Mesendoderm (in vitro differentiated cells): ENCODE measurements around the gene USP4.
"Not testable (repeated sequence)": the region's sequence is repeated elsewhere in the genome, so short reads cannot be mapped to it uniquely, and the experiment has no call there.

Source experiments
- DNase-seq: peaks from one replicate; pipeline ENCODE4 v3.0.0; 2013
- H2AK5ac ChIP-seq: 2 replicates; pipeline ENCODE4 v1.6.1; 2013; ENCODE audit warnings: low read length, inconsistent platforms
- H2BK120ac ChIP-seq: 2 replicates; pipeline ENCODE4 v1.6.1; 2013; ENCODE audit warnings: low read depth, mild to moderate bottlenecking, low read length, moderate library complexity, mixed read lengths
- H2BK15ac ChIP-seq: replicated peaks from 2 replicates; pipeline ENCODE4 v1.6.1; 2013; ENCODE audit warnings: low read depth, mild to moderate bottlenecking, moderate library complexity
- H2BK5ac ChIP-seq: 2 replicates; pipeline ENCODE4 v1.6.1; 2013; ENCODE audit warnings: low read length, inconsistent platforms
- H3K18ac ChIP-seq: 2 replicates; pipeline ENCODE4 v1.6.1; 2013; ENCODE audit warnings: mild to moderate bottlenecking, low read length, mixed read lengths
- H3K23ac ChIP-seq: one replicate; pipeline ENCODE4 v1.6.1; 2013; ENCODE audit warnings: low read length
- H3K27ac ChIP-seq: 2 replicates; pipeline ENCODE4 v1.5.1; 2013; ENCODE audit warnings: low read depth, mild to moderate bottlenecking, inconsistent platforms, low read length, moderate library complexity
- H3K27me3 ChIP-seq: 2 replicates; pipeline ENCODE4 v1.6.1; 2013; ENCODE audit warnings: low read length, control low read depth, mild to moderate bottlenecking, inconsistent platforms; ENCODE audit not compliant: insufficient read depth, poor library complexity
- H3K36me3 ChIP-seq: 2 replicates; pipeline ENCODE4 v1.6.1; 2013; ENCODE audit warnings: low read length, inconsistent platforms; ENCODE audit not compliant: control insufficient read depth, insufficient read depth
- H3K4ac ChIP-seq: one replicate; pipeline ENCODE4 v1.6.1; 2013; ENCODE audit warnings: low read depth, mild to moderate bottlenecking, low read length, moderate library complexity
- H3K4me1 ChIP-seq: 2 replicates; pipeline ENCODE4 v1.6.1; 2013; ENCODE audit warnings: low read depth, low read length, inconsistent platforms; ENCODE audit not compliant: control insufficient read depth
- H3K4me2 ChIP-seq: 2 replicates; pipeline ENCODE4 v1.6.1; 2013; ENCODE audit warnings: low read length
- H3K4me3 ChIP-seq: 2 replicates; pipeline ENCODE4 v1.5.1; 2013; ENCODE audit warnings: mild to moderate bottlenecking, low read length
- H3K56ac ChIP-seq: one replicate; pipeline ENCODE4 v1.6.1; 2013; ENCODE audit warnings: low read length
- H3K79me1 ChIP-seq: 2 replicates; pipeline ENCODE4 v1.6.1; 2013; ENCODE audit warnings: low read length, inconsistent platforms
- H3K79me2 ChIP-seq: 2 replicates; pipeline ENCODE4 v1.6.1; 2013; ENCODE audit warnings: mild to moderate bottlenecking, low read length; ENCODE audit not compliant: control insufficient read depth, insufficient read depth
- H3K9ac ChIP-seq: 2 replicates; pipeline ENCODE4 v1.6.1; 2013; ENCODE audit warnings: low read length, inconsistent platforms
- H4K5ac ChIP-seq: one replicate; pipeline ENCODE4 v1.6.1; 2013; ENCODE audit warnings: low read length
- H4K8ac ChIP-seq: one replicate; pipeline ENCODE4 v1.6.1; 2013; ENCODE audit warnings: low read depth, mild to moderate bottlenecking, control low read depth, low read length, moderate library complexity
- WGBS: extraction: QIAGEN DNeasy Blood & Tissue Kit; methylation state at CpG from one replicate; pipeline ENCODE4 v1.1.7; 2013; ENCODE audit warnings: low lambda C conversion rate, missing lambda C conversion rate; ENCODE audit not compliant: insufficient coverage; ENCODE audit errors: extremely low coverage; 5-methylcytosine and 5-hydroxymethylcytosine counted together

The USP4 gene

DNA sequence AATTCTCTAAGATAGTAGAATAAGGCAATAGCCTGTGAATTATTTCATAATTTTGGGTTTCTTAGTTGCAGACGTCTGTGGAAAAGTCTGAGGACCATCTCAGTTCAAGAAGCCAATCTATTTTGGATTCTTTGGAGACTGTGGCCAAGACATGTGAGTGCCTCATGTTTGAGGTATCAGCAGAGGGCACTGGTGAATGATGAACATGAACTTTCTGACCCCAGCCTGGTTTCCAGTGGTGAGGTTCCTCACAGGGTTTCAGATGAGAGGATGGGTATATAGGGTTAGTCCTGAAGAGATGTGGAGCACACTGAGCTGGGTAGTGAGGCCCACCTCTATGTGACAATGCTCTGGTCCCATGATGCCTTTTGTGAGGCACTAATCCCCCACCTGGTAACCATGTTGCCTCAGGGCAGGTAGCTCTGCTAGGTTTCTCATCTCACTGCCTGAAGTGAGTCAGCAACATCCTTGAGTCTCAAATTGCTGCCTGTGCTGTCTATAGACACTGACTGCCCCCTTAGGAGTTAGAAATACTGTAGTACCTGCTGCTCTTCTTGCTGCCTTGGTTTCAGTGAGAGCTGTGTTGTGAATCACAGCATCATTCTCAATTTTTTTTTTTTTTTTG is 95.2 kb downstream of the USP4 start:
- no peak overlapping the region for H3K27ac ChIP-seq
- no peak overlapping the region for H2BK5ac ChIP-seq

GRCh38 chr3:49240091-49240490 is 99.8 kb downstream of the USP4 start:
- not testable (repeated sequence) for H3K56ac ChIP-seq, H3K23ac ChIP-seq, H3K18ac ChIP-seq, H3K4me2 ChIP-seq, DNase-seq, H2BK15ac ChIP-seq, H3K9ac ChIP-seq, H2AK5ac ChIP-seq, H3K4me1 ChIP-seq, H3K79me2 ChIP-seq, H4K8ac ChIP-seq, H3K4ac ChIP-seq, H3K27ac ChIP-seq, H4K5ac ChIP-seq, H2BK5ac ChIP-seq, H2BK120ac ChIP-seq, H3K36me3 ChIP-seq, H3K27me3 ChIP-seq, H3K4me3 ChIP-seq, H3K79me1 ChIP-seq
- WGBS = no CpG with 5 or more reads among the region's 11 CpGs

More for the DNA sequence above, 95.2 kb downstream of the USP4 start:
- Histone ChIP-seq H2BK15ac (no peak overlapping the region), H3K79me1 (no peaks in the 10 kb centered on the region), H3K56ac (no peak overlapping the region), H3K4me3 (no peak overlapping the region), H3K79me2 (no peaks in the 10 kb centered on the region), H4K8ac (no peak overlapping the region), H3K4ac (no peak overlapping the region), H3K36me3 (no peaks in the 10 kb centered on the region), H3K18ac (no peak overlapping the region), H3K4me2 (no peak overlapping the region), H3K9ac (no peak overlapping the region), H3K4me1 (no peaks in the 10 kb centered on the region), H3K23ac (no peak overlapping the region), H3K27me3 (no peaks in the 10 kb centered on the region), H2AK5ac (no peak overlapping the region), H4K5ac (no peak overlapping the region), H2BK120ac (no peak overlapping the region)
- peak; percentile 84 for DNase-seq
- no CpG with 5 or more reads among the region's 1 CpG for WGBS

DNA sequence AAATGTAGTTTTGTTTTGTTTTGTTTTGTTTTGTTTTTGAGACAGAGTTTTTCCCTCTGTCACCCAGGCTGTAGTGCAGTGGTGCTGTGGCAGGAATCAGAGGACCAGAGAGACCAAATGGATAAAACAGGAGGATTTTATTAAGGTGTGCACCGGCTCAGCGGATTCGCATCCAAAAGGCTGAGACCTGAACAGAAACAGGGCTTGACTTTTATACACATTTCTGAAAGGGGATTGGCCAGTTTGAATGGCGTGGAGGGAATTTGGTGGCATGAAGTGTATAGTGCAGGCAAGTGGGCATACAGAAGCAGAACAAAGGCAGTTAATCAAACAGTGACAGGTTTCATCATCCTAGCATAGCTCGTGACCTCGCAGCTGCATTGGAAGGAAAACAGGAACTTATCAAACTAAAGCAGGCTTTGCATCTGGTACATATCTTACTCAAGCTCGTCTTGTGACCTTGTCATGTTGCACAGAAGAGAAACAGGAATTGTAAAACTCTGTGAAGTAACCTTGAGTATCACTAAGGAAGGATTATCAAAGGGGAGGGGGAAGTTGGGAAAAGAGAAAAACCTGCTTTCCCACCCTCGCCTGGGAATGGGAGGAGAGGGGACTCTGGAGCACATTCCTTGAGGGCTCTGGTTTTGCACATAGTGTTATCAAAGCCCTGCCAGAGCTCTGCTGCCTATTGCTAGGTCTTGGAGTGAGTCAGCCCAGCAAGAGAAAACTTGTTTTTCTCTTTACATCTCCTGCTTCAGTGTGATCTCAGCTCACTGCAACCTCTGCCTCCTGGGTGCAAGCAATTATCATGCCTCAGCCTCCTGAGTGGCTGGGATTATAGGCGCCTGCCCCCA is 101.4 kb downstream of the USP4 start:
- Histone ChIP-seq H4K8ac (no peak overlapping the region), H4K5ac (no peak overlapping the region), H3K4me1 (no peaks in the 10 kb centered on the region), H3K18ac (no peak overlapping the region), H3K36me3 (no peaks in the 10 kb centered on the region), H3K56ac (no peak overlapping the region), H3K79me2 (no peaks in the 10 kb centered on the region), H2BK15ac (no peak overlapping the region), H3K4ac (no peak overlapping the region), H3K27ac (no peak overlapping the region), H2BK120ac (no peak overlapping the region), H2BK5ac (no peak overlapping the region), H3K9ac (no peak overlapping the region), H3K79me1 (no peaks in the 10 kb centered on the region), H3K27me3 (no peaks in the 10 kb centered on the region), H3K4me3 (no peak overlapping the region), H3K23ac (no peak overlapping the region), H3K4me2 (no peak overlapping the region), H2AK5ac (no peak overlapping the region)
- DNase-seq = no peak
- WGBS = no CpG with 5 or more reads among the region's 9 CpGs

GRCh38 chr3:49237344-49237743 is 102.5 kb downstream of the USP4 start:
- no peak overlapping the region for H3K23ac ChIP-seq
- H3K79me2 ChIP-seq = no peaks in the 10 kb centered on the region
- no peak for DNase-seq
- H4K5ac ChIP-seq = no peak overlapping the region
- H3K4me1 ChIP-seq = no peaks in the 10 kb centered on the region
- H3K56ac ChIP-seq = no peak overlapping the region
- no peak overlapping the region for H2BK15ac ChIP-seq
- no peak overlapping the region for H4K8ac ChIP-seq
- no peak overlapping the region for H3K4ac ChIP-seq
- H2AK5ac ChIP-seq = no peak overlapping the region
- no peak overlapping the region for H3K18ac ChIP-seq
- no peak overlapping the region for H2BK5ac ChIP-seq
- WGBS = no CpG with 5 or more reads among the region's 3 CpGs
- H3K4me2 ChIP-seq = no peak overlapping the region
- H3K27ac ChIP-seq = no peak overlapping the region
- H2BK120ac ChIP-seq = no peak overlapping the region
- H3K4me3 ChIP-seq = no peak overlapping the region
- H3K79me1 ChIP-seq = no peaks in the 10 kb centered on the region
- no peak overlapping the region for H3K9ac ChIP-seq
- H3K36me3 ChIP-seq = no peaks in the 10 kb centered on the region
- no peaks in the 10 kb centered on the region for H3K27me3 ChIP-seq

DNA sequence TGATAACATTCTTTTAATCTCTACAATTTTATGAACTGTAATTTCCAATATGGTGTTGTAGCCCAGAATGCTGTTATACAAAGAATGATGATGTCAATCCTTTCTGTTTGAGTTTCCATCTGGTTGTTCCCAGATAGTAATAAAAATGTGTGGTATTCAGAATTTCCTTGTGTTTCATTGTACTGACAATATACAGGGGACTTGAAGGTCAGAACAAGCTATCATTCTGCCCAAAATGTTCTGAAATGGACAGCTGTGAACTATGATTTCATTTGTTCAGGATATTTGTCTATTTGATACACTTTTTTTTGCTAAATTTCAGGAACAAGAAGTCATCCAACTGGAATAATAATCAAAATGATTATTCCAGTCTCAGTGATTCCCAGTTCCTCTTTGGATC is 103.6 kb downstream of the USP4 start:
- Histone ChIP-seq H3K79me2 (no peaks in the 10 kb centered on the region), H2BK15ac (no peak overlapping the region), H4K5ac (no peak overlapping the region), H4K8ac (no peak overlapping the region), H2BK5ac (no peak overlapping the region), H3K27ac (no peak overlapping the region), H3K9ac (no peak overlapping the region), H3K27me3 (no peaks in the 10 kb centered on the region), H3K4me1 (no peaks in the 10 kb centered on the region), H3K23ac (no peak overlapping the region), H3K4me2 (no peak overlapping the region), H3K56ac (no peak overlapping the region), H3K36me3 (no peaks in the 10 kb centered on the region), H3K4me3 (no peak overlapping the region), H3K79me1 (no peaks in the 10 kb centered on the region), H3K18ac (no peak overlapping the region), H3K4ac (no peak overlapping the region), H2AK5ac (no peak overlapping the region), H2BK120ac (no peak overlapping the region)
- DNase-seq = no peak
